Testis (tissue), 3 donors: Measurements from ENCODE around the gene HSF2BP. TPM values are rescaled to one million over a fixed set of nuclear protein-coding genes. Genes with fewer than 3 reads are reported as not detected.
A peak's percentile ranks its signal among the peaks of the same experiment; 100 is the strongest.

Source experiments
- DNase-seq: peaks from one replicate; pipeline ENCODE4 v3.0.0-alpha.2; 2019
- H3K27ac ChIP-seq, 2 donors: fragments of 200-600 bp; sonication (generic); one replicate each; pipeline ENCODE4 v1.5.1; 2019
- H3K27me3 ChIP-seq: fragments of 200-600 bp; sonication (generic); one replicate; pipeline ENCODE4 v1.5.1; 2019
- H3K36me3 ChIP-seq: fragments of 200-600 bp; sonication (generic); one replicate; pipeline ENCODE4 v1.5.1; 2017; ENCODE audit warnings: low read depth; ENCODE audit errors: missing control alignments
- H3K4me1 ChIP-seq: fragments of 200-600 bp; sonication (generic); one replicate; pipeline ENCODE4 v1.5.1; 2019
- H3K4me3 ChIP-seq, 2 donors: fragments of 200-600 bp; sonication (generic); one replicate each; pipeline ENCODE4 v1.5.1; 2017 to 2019
- H3K9me3 ChIP-seq: fragments of 200-600 bp; sonication (generic); one replicate; pipeline ENCODE4 v1.5.1; 2017
- CTCF ChIP-seq, 3 experiments: fragments of 450-650 bp in 2 of 3; fragments of 200-600 bp in 1 of 3; sonication (generic) in 1 of 3; IDR thresholded peaks; one replicate each; pipeline ENCODE4 v1.5.1; 2016 to 2019; ENCODE audit warnings: antibody characterized with exemption in 3 of 3, mild to moderate bottlenecking in 2 of 3, moderate library complexity in 1 of 3
- POLR2A ChIP-seq: fragments of 450-650 bp; IDR thresholded peaks from one replicate; pipeline ENCODE4 v1.6.1; 2017; ENCODE audit warnings: antibody characterized with exemption, mild to moderate bottlenecking, moderate library complexity
- WGBS, 2 donors: methylation state at CpG; one replicate each; pipeline ENCODE4 v1.1.5; 2018; 5-methylcytosine and 5-hydroxymethylcytosine counted together
- intact Hi-C: fragments of 100-400 bp; cut with DNase I; formaldehyde crosslinking; loops from one replicate; pipeline ENCODE4 v1.15.1; 2023; ENCODE audit warnings: low total_unique reads
- polyA plus RNA-seq: library from polyadenylated mRNA; stranded (reverse); fragments of 350-450 nt; fragmentation: Illumina TruSeq; extraction: RNeasy Lipid Tissue Mini Kit (QIAGEN cat#74804); gene quantifications from one replicate; pipeline ENCODE4 v1.2.3, GENCODE V29; 2014; ENCODE audit warnings: low read depth, low replicate concordance; ENCODE audit not compliant: insufficient read depth
- total RNA-seq, 2 donors: library from RNA; depleted of rRNA; stranded (reverse); fragments of >200 nt; gene quantifications; one replicate each; pipeline ENCODE4 v1.2.3, GENCODE V29; 2016

Gene HSF2BP
- total and polyA plus RNA-seq, 3 donors from 2014 or later, result 28.3 to 46.5 (median 36.3) TPM

DNA sequence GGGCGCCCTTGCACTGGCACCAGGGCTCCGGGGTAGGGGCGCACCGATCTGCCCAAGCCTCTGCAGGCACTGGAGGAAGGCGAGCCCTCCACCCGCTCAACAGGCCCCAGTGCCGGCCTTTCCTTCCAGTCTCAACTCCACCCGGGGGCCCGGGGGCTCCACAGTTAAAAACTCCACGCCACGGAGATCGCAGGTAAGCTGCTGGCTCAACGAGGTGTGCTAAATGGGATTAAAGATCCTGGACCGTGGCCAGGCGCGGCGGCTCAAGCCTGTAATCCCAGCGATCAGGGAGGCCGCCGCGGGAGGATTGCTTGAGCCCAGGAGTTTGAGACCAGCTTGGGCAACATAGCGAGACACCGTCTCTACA is 536 bp downstream of the HSF2BP start:
- TF ChIP-seq POLR2A (no peak), CTCF (IDR thresholded peaks at IDR 0.05) (no peak)
- intact Hi-C loops, result no loop called here
- Histone ChIP-seq H3K36me3 (no peaks in the 10 kb centered on the region), H3K4me1 (peaks cover 18% of the 10 kb centered on the region), H3K4me3 (peak overlapping the region; percentile 88 to 92), H3K27me3 (no peaks in the 10 kb centered on the region), H3K9me3 (no peaks in the 10 kb centered on the region), H3K27ac (peak overlapping the region; percentile 76 to 77)
- DNase-seq, result no peak
- 55 to 65% methylated on average over 13 to 23 of the region's 23 CpGs for WGBS, 2 donors

- Histone ChIP-seq H3K36me3 (no peaks in the 10 kb centered on the region), H3K9me3 (no peaks in the 10 kb centered on the region), H3K27me3 (no peaks in the 10 kb centered on the region), H3K4me3 (peak overlapping the region; percentile 88 to 92), H3K27ac (peak overlapping the region; percentile 24 to 77), H3K4me1 (peaks cover 18% of the 10 kb centered on the region)
- WGBS, 2 donors, result 57 to 69% methylated on average over 35 to 46 of the region's 48 CpGs
- DNase-seq, result peak; percentile 59
- intact Hi-C loops, result no loop called here
- no peak for TF ChIP-seq CTCF (IDR thresholded peaks at IDR 0.05)
- no peak for TF ChIP-seq POLR2A
Measured at GRCh38 chr21:43658088-43658741, 1.1 kb downstream of the HSF2BP start.

- Histone ChIP-seq H3K4me3 (peak overlapping the region; percentile 88 to 92), H3K27me3 (no peaks in the 10 kb centered on the region), H3K9me3 (no peaks in the 10 kb centered on the region), H3K36me3 (no peaks in the 10 kb centered on the region), H3K27ac (peak overlapping the region; percentile 24 to 64), H3K4me1 (peaks cover 18% of the 10 kb centered on the region)
- intact Hi-C loops, result no loop called here
- no peak for TF ChIP-seq POLR2A
- no peak for TF ChIP-seq CTCF (IDR thresholded peaks at IDR 0.05)
- DNase-seq, result no peak
- 56 to 65% methylated on average over 10 to 46 of the region's 46 CpGs for WGBS, 2 donors
Measured at GRCh38 chr21:43657355-43658087, 1.8 kb downstream of the HSF2BP start.

DNA sequence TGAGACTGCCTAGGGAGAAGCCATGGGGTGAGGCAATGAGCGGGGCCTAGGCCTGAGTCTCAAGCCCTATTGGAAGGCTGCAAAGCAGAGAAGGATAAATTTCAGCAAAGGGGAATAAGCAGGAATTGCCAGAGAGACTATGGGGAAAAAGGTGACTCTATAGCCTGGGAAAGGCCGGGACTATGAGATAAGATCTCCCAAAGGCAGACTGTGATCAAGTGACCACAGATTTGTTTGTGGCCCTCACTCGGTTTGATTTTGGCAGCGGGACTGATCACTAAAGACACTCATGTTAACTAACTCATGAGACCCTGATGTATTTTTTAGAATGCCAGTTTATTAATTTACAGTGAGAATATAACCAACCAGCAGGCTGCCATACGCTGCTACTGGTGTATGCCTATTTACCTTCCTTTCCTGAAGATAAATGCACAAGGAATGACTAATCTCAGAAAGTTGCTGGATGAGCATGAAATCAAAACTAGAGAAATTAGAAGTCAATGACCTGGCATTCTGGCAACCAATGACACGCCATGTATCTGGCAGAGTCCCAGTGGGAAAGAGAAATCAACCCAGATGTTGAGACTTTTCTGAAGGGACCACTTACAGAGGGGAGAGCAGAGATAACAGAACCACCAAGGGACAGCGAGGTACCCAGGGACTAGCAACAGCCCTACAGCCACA is 4.3 kb downstream of the HSF2BP start:
- TF ChIP-seq CTCF (IDR thresholded peaks at IDR 0.05) (no peak), POLR2A (no peak)
- Histone ChIP-seq H3K4me3 (no peak overlapping the region), H3K27ac (no peak overlapping the region), H3K9me3 (no peaks in the 10 kb centered on the region), H3K4me1 (peaks cover 6% of the 10 kb centered on the region), H3K36me3 (no peaks in the 10 kb centered on the region), H3K27me3 (no peaks in the 10 kb centered on the region)
- WGBS, 2 donors, result 92 to 94% methylated on average over 7 of the region's 7 CpGs
- intact Hi-C loops, result no loop called here
- no peak for DNase-seq
